ENCODE data around the gene MRPL30. TPM values are rescaled to one million over a fixed set of nuclear protein-coding genes. Genes with fewer than 3 reads are reported as not detected.

Gene MRPL30
- total and polyA plus RNA-seq, 2 of the 8 experiments (the other 6 are each of a cell fraction or from before 2014, with no cell fraction given): 22.3 to 46.2 TPM

- no peak for TF ChIP-seq EZH2 (IDR thresholded peaks at IDR 0.05; ENCODE audit: low read depth, low read length, severe bottlenecking)
- peak; percentile 96 for TF ChIP-seq ASH2L (IDR thresholded peaks at IDR 0.05; ENCODE audit: low read length)
- TF ChIP-seq ATF3 (IDR thresholded peaks at IDR 0.05; ENCODE audit: insufficient read depth, low read depth, low read length): peak; percentile 68
- no peak; the same call in 1 of the 2 replicates for TF ChIP-seq CEBPB (IDR thresholded peaks at IDR 0.05; ENCODE audit: low read depth, low read length)
- TF ChIP-seq CREB1 (IDR thresholded peaks at IDR 0.05): peak; percentile 70
- TF ChIP-seq NANOG (IDR thresholded peaks at IDR 0.05; ENCODE audit: insufficient read depth, low read depth, low read length, poor library complexity, severe bottlenecking): no peak
- no peak for TF ChIP-seq KDM1A (IDR thresholded peaks at IDR 0.05; ENCODE audit: borderline replicate concordance, low read length)
- TF ChIP-seq RFX5 (IDR thresholded peaks at IDR 0.05; ENCODE audit: borderline replicate concordance, low read depth, low read length): no peak
- TF ChIP-seq MAFK (IDR thresholded peaks at IDR 0.05; ENCODE audit: low read depth, low read length): no peak
- peak; percentile 89 for TF ChIP-seq SAP30 (IDR thresholded peaks at IDR 0.05; ENCODE audit: insufficient read depth, insufficient replicate concordance, low read length)
- no peak for TF ChIP-seq JUN (IDR thresholded peaks at IDR 0.05; ENCODE audit: low read depth, low read length)
- no peak for TF ChIP-seq SP2 (IDR thresholded peaks at IDR 0.05; ENCODE audit: low read length)
- peak; percentile 88; the same call in 1 of the 2 replicates for TF ChIP-seq GTF2F1 (IDR thresholded peaks at IDR 0.05; ENCODE audit: borderline replicate concordance, low read depth, low read length)
- peak; percentile 23; the same call in 1 of the 2 replicates for TF ChIP-seq CHD2 (IDR thresholded peaks at IDR 0.05; ENCODE audit: low read length)
- no peak; the same call in 1 of the 2 replicates for TF ChIP-seq KDM5A (IDR thresholded peaks at IDR 0.05; ENCODE audit: low read length)
- TF ChIP-seq BACH1 (IDR thresholded peaks at IDR 0.05; ENCODE audit: low read length): peak; percentile 84
- TF ChIP-seq ATF2 (IDR thresholded peaks at IDR 0.05; ENCODE audit: low read length): peak; percentile 37; the same call in 1 of the 2 replicates
- TF ChIP-seq TEAD4 (IDR thresholded peaks at IDR 0.05; ENCODE audit: low read depth, low read length): no peak
- peak; percentile 90 for TF ChIP-seq USF2 (IDR thresholded peaks at IDR 0.05; ENCODE audit: low read length)
- TF ChIP-seq PHF8 (conservative IDR thresholded peaks at IDR 0.05; ENCODE audit: low read depth, low read length): peak; percentile 77
- TF ChIP-seq SRF (IDR thresholded peaks at IDR 0.05; ENCODE audit: low read depth, low read length): 0 out of 2 replicates have a peak, but pooled peaks have one; percentile 42
Observed at GRCh38 chr2:99180755-99181623, at the start of gene MRPL30, which contains the start of gene MITD1 (continued).
